NCI-H748 (cell line): ENCODE measurements around the gene RRP1B.
"Not testable (repeated sequence)": the region's sequence is repeated elsewhere in the genome, so short reads cannot be mapped to it uniquely, and the experiment has no call there.

ENCODE experiments used
- DNase-seq: peaks from one replicate; lab custom pipeline; 2025; ENCODE audit not compliant: unreplicated experiment; lab: John Stamatoyannopoulos, UW

Gene RRP1B

GRCh38 chr21:43699492-43699777, 40.1 kb downstream of the RRP1B start:
- DNase-seq = not testable (repeated sequence)

DNA sequence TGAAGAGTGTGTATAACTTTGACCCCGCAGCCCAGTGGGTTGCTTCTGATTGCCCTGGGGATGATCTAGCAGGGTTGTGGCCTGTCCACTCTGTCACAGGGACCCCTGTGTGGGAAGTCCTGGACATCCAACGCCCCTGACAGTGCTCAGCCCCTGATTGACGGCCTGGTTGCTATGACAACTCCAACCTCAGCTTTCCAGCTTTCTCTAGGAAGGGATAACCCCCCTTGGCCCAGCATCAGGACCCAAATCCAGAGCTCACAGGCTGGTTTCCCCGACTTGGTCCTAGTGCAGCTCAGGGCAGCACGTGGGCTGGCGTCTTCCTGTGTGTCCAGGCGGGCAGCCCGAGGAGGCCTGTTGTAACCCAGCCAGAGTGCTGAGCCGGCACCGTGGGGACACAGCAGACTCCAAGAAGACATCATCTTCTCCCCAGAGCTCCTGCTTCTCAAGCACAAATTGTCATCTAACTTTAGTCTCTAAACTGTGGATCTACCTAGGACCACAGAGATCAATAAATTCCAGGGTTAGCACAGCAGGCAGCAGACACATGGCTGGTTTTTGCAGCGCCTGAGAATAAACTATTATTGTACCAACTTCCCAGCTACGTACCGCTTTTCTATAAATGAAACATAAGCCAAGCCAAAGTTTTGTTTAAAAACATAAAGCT, 40.7 kb downstream of the RRP1B start:
- DNase-seq = no peak

GRCh38 chr21:43701936-43702784, 42.8 kb downstream of the RRP1B start:
- DNase-seq = no peak

- no peak for DNase-seq
These were observed 43.4 kb downstream of the RRP1B start for GRCh38 chr21:43702785-43703034.

DNA sequence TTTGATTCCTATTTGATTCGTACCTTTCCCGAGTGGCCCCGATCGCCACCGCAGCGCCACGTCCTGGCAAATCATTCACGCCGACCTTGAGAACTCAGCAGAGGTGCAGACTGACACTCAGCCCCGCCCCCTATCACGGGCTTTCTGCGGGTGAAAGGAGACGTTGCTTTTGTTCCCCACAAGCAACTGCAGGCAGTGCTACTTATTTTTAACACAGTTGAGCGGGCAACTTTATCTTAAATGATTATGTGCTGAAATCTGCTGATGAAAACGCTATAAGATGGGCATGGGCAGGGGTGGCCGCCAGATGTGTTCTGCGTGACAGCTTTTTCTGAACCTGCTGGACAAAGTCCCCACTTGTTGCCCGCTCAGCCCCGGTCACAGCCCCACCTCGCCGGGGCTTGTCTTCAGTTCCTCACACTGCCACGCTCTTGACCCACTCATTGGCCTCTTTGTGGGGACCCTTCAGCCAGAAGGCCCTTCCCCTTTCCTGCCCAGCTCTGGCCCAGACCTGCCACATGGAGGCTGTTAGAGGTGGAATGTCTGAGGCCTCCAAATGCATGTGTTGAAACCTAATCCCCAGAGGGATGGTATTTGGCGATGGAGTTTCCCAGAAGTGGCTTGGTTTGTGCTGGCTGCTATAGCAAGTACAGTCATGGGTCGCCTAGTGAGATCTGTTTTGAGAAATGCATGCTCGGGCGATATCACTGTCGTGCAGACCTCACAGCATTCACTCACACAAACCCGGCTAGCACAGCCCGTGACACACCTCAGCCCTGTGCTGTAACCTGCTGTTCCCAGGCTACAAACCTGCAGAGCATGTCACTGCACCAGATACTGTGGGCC, 43.9 kb downstream of the RRP1B start:
- no peak for DNase-seq

- DNase-seq = no peak
These were observed 48.1 kb downstream of the RRP1B start for GRCh38 chr21:43707462-43707861.

- DNase-seq = no peak
These were observed 49.5 kb downstream of the RRP1B start for GRCh38 chr21:43708745-43709381.

- peak; percentile 80 for DNase-seq
These were observed 53.0 kb downstream of the RRP1B start for GRCh38 chr21:43712268-43712942.

DNA sequence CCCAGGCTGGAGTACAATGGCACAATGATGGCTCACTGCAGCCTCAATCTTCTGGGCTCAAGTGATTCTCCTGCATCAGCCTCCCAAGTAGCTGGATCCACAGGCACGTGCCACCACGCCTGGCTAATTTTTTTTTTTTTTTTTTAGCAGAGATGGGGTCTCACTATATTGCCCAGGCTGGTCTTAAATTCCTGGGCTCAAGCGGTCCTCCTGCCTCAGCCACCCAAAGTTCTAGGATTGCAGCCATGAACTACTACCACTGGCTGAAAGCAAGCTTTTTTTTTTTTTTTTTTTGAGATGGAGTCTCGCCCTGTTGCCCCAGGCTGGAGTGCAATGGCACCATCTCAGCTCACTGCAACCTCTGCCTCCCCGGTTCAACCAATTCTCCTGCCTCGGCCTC, 53.8 kb downstream of the RRP1B start:
- not testable (repeated sequence) for DNase-seq

GRCh38 chr21:43716376-43717165, 57.2 kb downstream of the RRP1B start:
- no peak for DNase-seq

- no peak for DNase-seq
These were observed 58.0 kb downstream of the RRP1B start for GRCh38 chr21:43717166-43717853.

- DNase-seq = no peak
These were observed 58.9 kb downstream of the RRP1B start for GRCh38 chr21:43717967-43718871.

- DNase-seq = peak; percentile 78
These were observed 59.8 kb downstream of the RRP1B start, which contains the start of gene PDXK for GRCh38 chr21:43718872-43719747. PDXK (plus strand) TSS chr21:43719129; CDS start chr21:43719295, 166 bp downstream.

DNA sequence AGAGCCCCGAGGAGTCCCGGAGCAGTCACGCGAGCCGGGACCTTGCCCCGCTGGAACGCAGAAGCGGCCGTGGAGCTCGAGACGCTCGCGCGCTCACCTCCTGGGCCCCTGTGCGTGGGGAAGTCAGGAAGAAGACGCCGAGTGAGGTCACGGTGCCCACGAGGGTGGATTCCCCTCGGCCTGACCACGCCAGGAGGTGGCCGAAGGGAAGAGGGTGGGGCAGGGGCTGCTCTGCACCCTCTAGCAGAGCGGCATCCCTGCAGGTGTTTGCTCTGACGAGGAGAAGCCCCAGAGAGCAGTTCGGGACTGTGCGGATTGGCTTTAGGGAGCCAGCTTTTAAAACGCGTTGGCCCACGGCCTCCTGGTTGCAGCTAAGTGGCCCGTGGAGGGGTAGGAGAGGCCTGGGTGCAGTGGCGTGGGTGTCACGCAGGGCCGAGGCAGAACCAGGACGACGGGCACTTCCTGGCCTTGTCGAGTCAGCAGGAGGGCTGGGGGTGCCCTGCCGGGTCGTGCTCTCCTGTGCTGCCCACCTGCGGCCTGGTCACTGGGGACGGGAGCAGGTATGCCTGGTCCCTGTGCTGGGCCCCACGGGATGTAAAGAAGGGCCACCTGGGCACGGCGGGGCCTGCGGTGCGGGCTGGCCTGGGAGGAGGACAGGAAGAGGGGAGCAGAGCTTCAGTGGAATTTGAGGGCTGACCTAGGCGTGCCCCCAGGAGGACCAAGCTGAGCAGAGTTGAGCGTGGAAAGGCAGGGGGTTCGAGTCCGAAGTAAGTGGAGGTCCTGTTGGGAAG, 60.6 kb downstream of the RRP1B start:
- peak; percentile 34 for DNase-seq

DNA sequence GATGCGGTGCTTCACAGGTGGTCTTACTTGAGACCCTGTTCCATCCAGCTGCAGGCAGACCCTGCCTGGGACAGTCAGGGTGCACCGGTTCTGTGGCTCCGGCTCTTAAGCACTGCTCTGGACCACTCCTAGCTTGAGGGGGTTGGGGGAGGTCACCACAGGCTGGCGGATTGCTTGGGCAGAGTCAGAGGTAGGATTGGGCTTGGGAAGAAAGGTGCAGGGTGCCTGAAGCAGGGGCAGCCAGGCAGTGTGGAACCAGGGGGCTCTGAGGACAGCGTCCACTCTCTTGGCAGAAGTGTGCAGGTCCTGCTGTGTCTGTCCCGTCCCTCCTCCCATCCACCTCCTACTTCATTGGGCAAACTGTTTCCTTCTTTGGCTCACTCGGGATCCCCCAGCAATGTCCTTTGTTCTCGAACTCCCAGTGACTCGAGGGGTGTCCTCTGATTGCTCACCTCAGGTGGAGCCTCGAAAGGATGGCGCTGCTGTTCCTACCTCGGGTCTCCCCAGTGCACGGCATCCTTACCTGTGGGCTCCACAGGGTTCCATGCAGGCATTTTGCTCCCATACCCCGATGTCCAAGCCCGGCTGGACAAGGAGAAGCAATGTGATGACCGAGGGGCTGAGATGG, 61.3 kb downstream of the RRP1B start:
- no peak for DNase-seq

GRCh38 chr21:43721206-43721605, 61.8 kb downstream of the RRP1B start:
- no peak for DNase-seq
